IPS-NIHi7 (cell line): ENCODE data around the gene AGAP5.
"Not testable (repeated sequence)": the region's sequence is repeated elsewhere in the genome, so short reads cannot be mapped to it uniquely, and the experiment has no call there.

Experiments
- DNase-seq: peaks from one replicate; pipeline ENCODE4 v3.0.0; 2012; ENCODE audit warnings: mixed read lengths; ENCODE audit errors: extremely low spot score

The AGAP5 gene

DNA sequence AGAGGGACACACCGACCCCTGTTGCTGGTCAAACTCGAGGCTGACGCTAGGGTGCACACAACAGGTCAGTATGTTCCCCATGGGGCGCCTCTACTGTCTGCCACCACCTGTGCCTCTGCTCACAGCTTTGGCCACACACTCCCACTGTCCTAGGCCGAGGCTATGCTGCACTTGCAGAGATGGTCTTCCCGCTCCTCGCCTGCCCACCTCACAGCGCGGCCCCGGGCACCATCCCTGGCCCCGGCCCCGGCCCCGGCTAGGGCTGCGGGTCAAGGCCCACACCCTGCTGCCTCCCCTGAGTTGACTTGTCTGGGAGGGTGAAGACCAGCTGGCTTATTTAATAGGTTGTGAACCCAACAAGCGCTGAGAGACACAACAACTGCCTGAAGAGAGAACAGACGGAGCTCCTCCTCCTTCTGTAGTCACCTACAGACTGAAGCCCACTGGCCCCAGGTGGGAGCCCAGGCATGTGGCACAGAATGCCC lies at the start of gene AGAP5:
TSS of gene AGAP5 (minus strand) at position 435 of the 485 bp plus-strand sequence. CDS start at position 81, 354 bp downstream.
- DNase-seq: not testable (repeated sequence)

DNA sequence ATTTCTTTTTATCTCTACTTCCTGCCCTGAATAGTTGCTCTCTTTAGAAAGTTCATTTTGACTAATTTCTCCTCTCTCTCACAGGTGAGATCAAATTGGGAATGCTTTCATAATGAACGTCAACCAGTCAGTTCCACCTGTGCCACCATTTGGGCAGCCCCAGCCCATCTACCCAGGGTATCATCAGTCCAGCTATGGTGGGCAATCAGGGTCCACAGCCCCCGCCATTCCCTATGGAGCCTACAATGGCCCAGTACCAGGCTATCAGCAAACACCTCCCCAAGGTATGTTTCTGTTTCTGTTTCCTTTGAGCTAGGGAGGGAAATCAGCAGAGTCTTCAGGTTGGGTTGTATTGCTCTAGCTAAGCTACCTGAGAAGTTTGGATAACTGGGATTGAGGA lies 48.8 kb upstream of the AGAP5 start:
- DNase-seq: no peak

DNA sequence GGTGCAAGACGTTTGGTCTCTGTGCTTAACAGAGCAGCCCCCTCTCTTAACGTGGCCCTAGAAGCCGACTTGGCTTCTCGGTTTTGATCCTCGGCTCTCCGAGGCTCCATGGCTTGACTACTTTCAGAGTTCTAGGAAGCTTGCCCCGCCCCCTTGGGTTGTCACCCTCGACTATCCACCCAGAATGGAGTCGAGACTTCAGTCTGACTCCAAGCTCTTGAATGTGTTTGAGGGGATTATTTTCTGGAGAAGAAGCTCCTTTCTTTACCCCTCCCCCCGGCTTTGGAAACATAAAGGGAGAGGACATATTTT lies 46.7 kb upstream of the AGAP5 start:
- peak; percentile 69 for DNase-seq

DNA sequence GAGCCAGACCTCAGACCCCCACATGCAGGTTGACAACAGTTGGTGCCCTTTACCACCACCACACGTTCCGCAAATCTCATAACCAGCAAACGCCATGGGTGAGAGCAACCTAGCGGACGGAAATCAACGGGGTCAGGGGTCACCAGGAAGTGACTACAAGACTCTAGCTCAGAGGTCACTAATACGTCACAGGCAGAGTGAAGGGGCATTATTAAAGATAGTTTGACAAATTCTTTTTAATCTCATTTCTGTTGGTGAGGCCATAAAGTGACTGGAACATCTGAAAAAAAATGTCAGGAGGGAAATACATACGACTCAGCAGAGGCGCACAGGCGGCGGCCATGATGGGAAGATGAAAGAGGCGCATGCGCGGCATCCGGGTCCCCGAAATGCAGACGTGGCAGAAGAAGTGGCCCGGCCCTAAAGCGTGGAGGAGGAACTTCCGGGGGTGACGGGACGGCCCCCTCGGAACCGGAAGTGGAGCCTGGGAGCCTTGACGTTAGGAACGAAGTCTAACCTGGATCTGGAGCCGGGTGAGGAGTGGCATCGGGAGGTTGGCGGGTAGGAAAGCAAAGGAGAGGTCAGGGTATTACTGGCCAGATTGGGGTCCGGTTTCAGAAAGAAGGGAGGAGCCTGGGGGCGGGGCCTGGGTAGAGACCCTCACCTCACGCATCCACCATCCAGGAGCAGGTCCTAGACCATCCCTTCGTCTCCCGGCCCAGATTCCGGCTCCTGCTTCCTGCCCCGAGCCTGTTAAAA lies 46.2 kb upstream of the AGAP5 start, which contains the start of gene SEC24C:
TSS of gene SEC24C (plus strand) at position 468 of the 759 bp plus-strand sequence. CDS start 2,461 bp downstream, outside the sequence.
- DNase-seq: peak; percentile 97

DNA sequence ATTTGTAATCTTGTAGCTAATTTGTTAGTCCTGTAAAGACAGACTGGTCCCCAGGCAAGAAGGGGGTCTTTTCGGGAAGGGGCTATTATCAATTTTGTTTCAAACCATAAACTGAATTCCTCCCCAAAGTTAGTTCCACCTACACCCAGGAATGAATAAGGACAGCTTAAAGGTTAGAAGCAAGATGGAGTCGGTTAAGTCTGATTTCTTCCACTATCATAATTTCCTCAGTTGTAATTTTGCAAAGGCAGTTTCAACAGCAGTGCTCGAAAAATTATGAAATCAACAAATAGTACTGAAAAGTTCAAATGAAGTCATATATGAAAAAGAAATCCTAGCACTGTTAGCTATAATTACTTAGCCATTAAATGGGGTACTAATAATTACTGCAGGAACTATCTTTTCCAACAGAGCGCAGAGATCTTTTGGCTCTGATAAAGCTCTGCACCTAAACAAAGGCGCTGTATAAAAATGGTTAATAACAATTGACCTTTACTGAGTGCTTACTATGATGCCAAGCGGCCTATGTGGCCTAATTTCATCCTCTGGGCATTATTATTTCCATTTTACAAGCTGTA lies 45.5 kb upstream of the AGAP5 start:
- no peak for DNase-seq

DNA sequence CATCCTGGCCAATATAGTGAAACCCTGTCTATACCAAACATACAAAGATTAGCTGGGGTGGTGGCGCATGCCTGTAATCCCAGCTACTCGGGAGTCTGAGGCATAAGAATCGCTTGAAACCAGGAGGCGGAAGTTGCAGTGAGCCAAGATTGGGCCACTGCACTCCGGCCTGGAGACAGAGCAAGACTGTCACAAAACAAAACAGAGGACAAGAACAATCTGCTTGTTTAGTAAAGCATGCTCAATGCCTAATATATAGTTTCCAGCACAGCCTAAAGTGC lies 44.5 kb upstream of the AGAP5 start:
- no peak for DNase-seq

DNA sequence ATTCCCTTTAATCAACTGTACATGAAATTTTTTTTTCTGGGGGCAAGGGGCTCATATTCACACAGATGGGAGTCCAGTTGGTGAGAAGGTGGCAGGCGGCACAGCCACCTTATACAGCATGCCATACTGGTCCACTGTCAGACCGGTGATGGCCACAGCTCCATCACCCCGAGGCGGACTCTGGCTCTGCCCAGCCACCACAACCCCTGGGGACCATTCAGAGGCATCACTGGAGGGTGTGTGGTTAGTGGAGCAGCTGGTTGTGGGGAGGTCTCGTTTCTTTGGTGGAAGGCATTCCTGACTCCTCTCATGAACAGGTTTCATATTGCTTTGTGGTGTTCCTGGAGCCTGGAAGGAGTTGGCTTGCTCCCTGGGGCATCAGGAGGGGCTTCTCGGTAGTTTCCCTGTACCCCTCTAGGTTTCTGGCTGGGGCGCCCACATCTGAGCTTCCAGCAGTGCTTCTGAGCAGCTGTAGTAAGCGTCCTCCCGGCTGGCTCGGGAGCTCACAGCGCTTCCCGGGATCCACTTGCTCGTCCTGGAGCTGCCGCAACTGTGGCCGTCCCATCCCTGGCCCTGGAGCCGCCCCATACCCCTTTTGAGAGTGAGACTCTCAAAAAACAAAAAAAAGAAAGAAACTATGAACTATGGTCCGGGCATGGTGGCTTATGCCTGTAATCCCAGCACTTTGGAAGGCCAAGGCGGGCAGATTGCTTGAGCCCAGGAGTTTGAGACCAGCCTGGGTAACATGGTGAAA lies 42.8 kb upstream of the AGAP5 start:
- DNase-seq: not testable (repeated sequence)

DNA sequence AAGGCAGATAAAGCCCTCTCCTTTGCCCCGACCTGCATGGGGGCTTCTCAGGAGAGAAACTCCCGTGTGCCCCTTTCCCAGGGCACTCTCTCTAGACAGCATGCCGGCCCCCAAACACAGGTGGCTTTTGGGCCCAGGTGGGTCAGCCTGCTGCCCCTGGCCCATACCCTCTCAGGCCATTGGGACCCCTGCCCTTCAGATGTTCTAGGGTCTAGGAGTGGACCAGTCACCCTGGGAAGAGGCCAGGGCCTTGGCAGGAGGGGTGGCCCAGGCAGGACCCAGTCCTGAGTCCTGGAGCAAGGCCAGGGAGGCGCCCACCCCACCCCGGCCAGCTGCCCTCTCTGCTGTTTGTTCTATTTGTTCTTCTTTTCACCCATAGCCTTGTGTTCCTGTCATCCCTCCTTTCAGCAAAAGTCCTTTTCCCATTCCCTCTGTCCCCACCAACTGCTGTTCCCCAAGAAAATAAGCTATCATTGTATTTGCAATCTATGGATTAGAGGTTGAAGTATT lies 36.9 kb upstream of the AGAP5 start:
- no peak for DNase-seq

DNA sequence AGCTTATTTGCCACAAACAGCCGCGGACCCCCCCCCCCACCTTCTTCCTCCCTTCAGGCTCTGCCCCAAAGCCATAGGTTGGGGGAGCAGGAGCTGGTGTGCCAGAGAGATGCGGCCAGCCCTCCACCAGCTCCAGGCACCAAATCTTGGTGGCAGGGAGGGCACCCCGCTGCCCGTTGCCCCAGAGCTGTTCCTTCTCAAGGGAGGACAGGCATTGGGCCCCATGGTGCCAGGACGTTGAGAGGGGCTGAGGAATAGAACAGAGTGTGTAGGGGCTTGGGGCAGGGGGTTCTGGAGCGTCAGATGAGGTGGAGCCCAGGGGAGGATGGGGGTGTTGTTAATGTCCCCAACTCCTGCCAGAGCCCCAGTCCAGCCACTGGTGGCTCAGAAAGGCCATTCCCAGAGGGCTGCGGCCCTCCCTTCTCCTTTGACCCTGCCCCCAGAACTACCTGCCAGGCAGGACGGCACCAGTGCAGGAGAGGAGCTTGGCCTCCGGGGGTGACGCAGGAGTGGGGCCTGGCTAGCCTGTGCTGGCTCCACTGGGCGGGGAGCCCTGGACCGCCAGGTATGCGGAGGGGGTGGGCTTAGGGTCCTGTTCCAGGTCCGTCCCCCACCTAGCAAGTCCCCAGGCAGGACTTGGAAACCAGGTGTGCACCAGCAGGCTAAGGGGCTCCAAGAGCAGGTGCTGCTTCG lies 36.3 kb upstream of the AGAP5 start:
- DNase-seq: no peak

DNA sequence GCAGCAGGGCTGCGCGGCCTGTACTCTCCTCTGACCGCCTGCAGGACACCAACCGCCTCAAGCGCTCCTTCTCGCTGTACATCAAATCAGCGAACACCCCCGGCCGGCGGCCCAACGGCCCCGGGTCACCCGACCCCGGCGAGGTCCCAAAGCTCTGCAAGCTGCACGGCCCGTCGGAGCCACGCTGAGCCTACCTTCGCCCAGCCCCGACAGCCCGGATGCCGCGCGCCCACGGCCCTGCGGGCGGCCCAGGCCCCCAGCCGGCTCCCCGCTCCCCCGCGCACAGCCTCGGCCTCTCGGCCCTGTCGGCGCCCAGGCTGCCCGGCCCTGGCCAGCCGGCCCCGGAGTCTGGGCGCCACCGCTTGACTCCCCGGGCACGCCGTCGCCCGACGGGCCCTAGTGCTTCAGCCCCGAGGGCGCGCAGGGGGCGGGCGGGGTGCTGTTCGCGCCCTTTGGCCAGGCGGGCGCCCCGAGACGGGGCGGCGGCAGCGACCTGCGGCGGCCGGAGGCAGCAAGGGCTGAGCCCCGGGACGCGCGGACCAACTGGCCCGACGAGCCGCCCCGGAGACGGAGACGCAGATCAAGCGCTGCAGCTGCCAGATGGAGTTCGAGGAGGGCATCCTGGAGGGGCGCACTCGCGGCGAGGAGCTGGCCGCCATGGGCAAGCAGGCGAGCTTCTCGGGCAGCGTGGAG lies 35.2 kb upstream of the AGAP5 start:
- DNase-seq: no peak

DNA sequence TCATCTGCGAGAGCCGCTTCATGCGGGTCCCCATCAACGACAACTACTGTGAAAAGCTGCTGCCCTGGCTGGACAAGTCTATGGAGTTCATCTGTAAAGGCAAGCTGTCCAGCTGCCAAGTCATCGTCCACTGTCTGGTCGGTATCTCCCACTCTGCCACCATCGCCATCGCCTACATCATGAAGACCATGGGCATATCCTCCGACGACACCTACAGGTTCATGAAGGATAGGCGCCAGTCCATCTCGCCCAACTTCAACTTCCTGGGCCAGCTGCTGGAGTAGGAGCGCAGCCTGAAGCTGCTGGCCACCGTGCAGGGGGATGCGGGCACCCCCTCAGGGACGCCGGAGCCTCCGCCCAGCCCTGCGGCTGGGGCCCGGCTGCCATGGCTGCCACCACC lies 34.5 kb upstream of the AGAP5 start:
- no peak for DNase-seq

DNA sequence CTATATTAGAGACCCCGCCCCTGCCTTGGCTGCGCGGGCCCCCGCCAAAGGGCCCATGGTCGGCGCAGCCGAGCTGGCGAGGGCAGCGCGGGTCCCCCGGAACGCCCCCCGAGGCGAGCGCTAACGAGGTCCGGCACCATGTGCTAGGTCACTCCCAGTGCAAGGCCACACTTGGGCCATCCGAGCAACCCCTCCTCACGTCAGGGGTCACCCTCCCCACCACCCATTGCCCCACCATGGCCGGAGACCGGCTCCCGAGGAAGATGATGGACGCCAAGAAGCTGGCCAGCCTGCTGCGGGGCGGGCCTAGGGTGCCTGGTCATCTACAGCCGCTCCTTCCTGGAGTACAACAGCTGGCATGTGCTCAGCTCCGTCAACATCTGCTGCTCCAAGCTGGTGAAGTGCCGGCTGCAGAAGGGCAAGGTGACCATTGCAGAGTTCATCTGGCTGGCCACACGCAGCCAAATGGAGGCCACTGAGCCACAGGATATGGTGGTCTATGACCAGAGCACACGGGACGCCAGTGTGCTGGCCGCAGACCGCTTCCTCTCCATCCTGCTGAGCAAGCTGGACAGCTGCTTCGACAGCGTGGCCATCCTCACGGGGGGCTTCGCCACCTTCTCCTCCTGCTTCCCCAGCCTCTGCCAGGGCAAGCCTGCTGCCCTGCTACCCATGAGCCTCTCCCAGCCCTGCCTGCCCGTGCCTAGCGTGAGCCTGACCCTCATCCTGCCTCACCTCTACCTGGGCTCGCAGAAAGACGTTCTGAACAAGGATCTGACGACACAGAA lies 33.9 kb upstream of the AGAP5 start:
- DNase-seq: no peak

DNA sequence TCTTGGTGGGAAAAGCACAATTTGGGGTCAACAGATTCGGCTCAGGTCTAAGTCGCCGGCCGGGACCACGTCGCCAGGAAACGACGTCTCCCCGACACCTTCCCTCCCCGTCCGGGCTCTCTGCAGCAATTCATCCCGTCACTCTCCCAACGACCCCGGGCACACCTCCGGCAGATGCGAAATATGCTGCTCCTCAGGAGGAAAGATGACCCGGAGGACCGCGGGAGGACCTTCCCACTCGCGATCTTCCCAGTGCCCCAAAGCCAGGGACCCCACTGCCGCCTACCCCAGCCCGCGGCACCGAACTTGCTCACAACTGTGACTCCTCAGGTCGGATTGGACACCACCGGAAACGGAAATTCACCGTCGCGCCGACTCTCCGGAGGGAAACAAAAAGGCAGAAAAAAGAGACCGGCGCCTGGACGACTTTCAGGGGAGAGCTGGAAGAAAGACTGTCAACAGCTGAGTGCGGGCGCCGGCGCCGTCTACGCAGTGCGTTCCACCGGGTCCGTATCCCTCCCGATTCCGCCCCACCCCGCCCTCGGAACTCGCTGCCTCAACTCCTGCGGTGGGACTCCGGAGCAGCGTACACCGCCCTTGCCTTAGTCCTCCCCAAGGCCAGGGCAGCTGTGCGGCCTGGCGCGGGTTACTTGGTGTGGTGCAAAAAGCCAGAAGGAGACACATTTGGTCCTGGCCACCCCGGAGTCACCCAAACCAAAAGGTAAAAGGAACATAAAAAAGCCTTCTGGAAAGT lies 32.4 kb upstream of the AGAP5 start:
- peak; percentile 79 for DNase-seq

DNA sequence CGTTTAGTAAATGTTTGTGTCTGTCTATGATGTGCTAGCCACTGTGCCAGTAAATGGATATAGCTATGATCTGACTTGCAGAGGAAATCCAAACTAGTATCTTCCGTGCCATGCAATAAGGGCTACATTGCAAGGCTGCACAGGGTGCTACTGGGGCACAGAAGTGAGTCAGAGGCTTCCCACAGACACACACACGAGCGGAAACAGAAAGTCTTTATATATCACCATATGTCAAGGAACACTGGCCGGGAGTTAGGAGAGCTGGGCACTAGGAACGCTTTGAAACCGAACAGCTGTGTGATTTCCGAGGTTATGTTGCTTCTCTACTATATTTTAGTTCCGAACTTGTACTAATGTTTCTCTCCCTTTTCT lies 31.9 kb upstream of the AGAP5 start:
- not testable (repeated sequence) for DNase-seq

DNA sequence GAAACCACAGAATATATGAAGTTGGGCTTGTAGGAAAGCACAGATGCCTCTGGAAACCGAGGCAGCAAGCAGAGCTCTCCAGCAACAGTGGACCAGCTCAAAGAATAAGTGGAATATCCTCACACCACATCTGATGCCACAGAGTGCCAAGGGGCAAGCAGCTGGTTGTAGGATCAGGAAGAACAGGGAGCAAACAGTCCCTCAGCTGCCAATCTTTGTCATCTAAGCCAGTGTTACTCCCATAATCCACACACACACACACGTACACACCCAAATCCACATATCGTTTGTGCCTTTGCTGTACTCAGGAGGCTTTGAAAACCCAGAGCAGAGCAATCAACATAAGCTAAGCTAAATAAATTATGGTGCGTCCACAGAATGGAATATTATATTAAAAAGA lies 25.6 kb upstream of the AGAP5 start:
- DNase-seq: no peak

DNA sequence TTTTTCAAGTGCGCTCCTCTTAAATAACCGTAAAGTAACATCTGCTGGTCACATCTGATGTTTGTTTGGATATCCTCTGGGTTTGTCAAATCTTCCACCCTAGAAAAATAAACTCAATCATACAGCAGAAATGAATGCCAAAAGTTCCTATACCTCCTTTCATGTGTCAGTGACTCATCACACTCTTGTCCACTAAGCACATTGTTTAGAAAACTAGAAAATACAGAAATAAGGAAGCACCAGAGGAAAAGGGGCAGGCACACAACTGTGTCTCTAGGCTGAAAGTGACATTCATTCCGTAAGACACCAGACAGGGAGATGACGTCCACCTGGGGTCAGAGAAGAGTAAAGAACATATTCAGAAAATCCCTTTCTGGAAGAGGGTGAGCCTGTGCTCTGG lies 22.7 kb upstream of the AGAP5 start:
- DNase-seq: not testable (repeated sequence)

DNA sequence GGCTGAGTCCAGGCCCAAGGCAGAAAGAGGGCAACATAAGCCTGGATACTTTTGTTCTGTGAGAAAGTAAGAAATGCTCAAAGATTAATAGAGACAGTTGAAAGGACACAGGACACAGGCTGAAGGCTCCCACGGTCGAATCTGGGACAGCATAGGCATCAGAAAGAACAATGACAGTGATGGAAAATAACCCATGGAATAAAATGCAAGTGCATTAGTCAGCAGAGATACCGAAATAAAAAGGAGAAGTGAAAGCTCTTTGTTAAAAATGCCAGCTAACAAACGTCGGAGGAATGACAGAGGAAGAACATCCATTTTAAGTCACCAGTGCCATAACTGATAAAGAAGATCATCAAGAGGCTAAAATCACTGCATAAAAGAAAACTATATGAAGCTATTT lies 19.6 kb upstream of the AGAP5 start:
- DNase-seq: no peak

DNA sequence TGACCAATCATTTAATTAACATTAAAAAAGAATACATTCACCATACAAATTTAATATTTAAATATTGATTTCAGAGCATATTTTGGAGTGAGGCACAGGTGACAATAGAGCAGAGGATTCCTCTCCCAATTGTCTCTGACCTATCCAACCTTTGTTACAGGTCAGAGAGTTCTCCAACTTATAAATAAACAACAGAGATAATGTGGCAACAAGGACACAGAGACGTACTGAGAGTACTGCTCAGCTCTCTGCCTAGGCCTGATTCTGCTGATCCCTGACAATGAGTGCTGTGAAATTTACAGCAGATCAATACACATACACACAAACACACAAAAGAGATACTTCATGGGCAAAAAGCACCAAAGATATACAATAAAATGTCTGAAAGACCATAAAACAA lies 18.3 kb upstream of the AGAP5 start:
- DNase-seq: no peak

DNA sequence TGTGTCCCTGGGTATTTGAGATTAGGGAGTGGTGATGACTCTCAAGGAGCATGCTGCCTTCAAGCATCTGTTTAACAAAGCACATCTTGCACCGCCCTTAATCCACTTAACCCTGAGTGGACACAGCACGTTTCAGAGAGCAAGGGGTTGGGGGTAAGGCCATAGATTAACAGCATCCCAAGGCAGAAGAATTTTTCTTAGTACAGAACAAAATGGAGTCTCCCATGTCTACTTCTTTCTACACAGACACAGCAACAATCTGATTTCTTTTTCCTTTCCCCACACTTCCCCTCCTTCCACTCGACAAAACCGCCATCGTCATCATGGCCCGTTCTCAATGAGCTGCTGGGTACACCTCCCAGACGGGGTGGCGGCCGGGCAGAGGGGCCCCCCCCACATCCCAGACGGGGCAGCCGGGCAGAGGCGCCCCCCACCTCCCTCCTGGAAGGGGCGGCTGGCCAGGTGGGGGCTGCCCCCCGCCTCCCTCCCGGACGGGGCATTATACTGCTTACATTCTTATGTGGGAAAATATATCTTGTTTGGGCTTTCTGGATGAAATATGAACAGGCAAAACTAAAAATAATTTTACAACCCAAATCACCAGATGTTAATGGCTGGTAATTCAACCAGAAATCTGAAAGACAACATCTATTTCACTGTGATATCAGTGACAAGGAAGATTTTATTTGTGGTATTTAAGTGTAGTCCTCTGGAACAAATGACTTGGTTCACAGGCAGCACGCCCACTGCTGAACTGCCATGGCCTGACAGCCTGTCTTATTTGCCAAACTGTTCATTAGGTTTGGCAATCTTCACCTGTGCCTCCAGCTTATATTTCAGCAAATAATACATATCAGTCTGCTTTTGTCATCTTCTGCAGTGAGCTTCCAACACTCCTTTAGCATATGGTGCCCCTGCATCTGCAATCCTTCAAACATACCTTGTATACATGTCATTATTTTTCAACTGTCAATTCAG lies 17.6 kb upstream of the AGAP5 start:
- not testable (repeated sequence) for DNase-seq
